ENCODE data around the gene SMDT1.

- no peak for TF ChIP-seq CTCF (IDR thresholded peaks at IDR 0.05 in 8 of 11, conservative IDR thresholded peaks at IDR 0.05 in 3 of 11)
- TF ChIP-seq POLR2AphosphoS5 (IDR thresholded peaks at IDR 0.05): peak in 1 of 3 donors; percentile 41
These were observed 53.0 kb downstream of the SMDT1 start for GRCh38 chr22:42132457-42132856.
